Endothelial cell of umbilical vein (primary cell): Measurements from ENCODE around the gene CEP350. TPM values are rescaled to one million over a fixed set of nuclear protein-coding genes. Genes with fewer than 3 reads are reported as not detected.

Source experiments
- BruUV-seq: library from RNA; stranded (reverse); fragments of 400-500 nt; replicated peaks from 2 replicates; lab custom pipeline; 2021; lab: Mats Ljungman, UMichigan
- CTCF ChIA-PET: fragments of 300-600, 350-600 bp; sonication (Branson Sonifier 250); formaldehyde crosslinking; loops from one replicate; lab custom pipeline; 2021; ENCODE audit warnings: antibody characterized with exemption, inconsistent platforms; lab: Charles Lee
- POLR2A ChIA-PET: fragments of 300-600, 350-600 bp; sonication (Branson Sonifier 250); formaldehyde crosslinking; loops from one replicate; lab custom pipeline; 2021; ENCODE audit warnings: antibody characterized with exemption, inconsistent platforms; lab: Charles Lee
- DNase-seq: peaks from one replicate; pipeline ENCODE4 v3.0.0-alpha.2; 2011; ENCODE audit warnings: low read depth, low spot score
- FAIRE-seq: peaks from 2 replicates; lab custom pipeline; 2011; peaks lifted over from hg19 to GRCh38; lab: Jason Lieb, UNC
- H2AFZ ChIP-seq: 2 replicates; pipeline ENCODE4 v1.6.0; 2012; ENCODE audit warnings: low read depth, low read length, control low read depth, inconsistent platforms
- H3K27ac ChIP-seq: 2 replicates; pipeline ENCODE4 v1.5.1; 2011; ENCODE audit warnings: low read depth, mild to moderate bottlenecking, control low read depth, low read length, moderate library complexity; ENCODE audit not compliant: insufficient read depth
- H3K27me3 ChIP-seq, 2 experiments: 2 replicates each; pipeline versions ENCODE4 v1.6.0 to v1.6.1; 2011; ENCODE audit warnings: low read length in 2 of 2, mixed read lengths in 1 of 2; ENCODE audit not compliant: control insufficient read depth in 2 of 2, insufficient read depth in 2 of 2
- H3K36me3 ChIP-seq, 2 experiments: 2 replicates in 1 of 2; 3 replicates in 1 of 2; pipeline ENCODE4 v1.5.1; 2011; ENCODE audit warnings: low read length in 2 of 2, mild to moderate bottlenecking in 1 of 2, moderate library complexity in 1 of 2; ENCODE audit not compliant: control insufficient read depth in 2 of 2, insufficient read depth in 2 of 2; ENCODE audit errors: extremely low read depth in 1 of 2
- H3K4me1 ChIP-seq: 3 replicates; pipeline ENCODE4 v1.5.1; 2011; ENCODE audit warnings: mild to moderate bottlenecking, low read length; ENCODE audit not compliant: control insufficient read depth, insufficient read depth; ENCODE audit errors: extremely low read depth
- H3K4me2 ChIP-seq: 2 replicates; pipeline ENCODE4 v1.6.1; 2011; ENCODE audit warnings: low read length, control low read depth, mixed read lengths; ENCODE audit not compliant: insufficient read depth
- H3K4me3 ChIP-seq, 3 experiments: fragments of 200-600 bp in 1 of 3; sonication (generic), shearing (Covaris generic) in 1 of 3; replicated peaks in 1 of 3; 2 replicates each; pipeline ENCODE4 v1.5.1; 2011 to 2016; ENCODE audit warnings: control low read depth in 3 of 3, low read length in 3 of 3, mild to moderate bottlenecking in 2 of 3, inconsistent platforms in 1 of 3, low read depth in 1 of 3, moderate library complexity in 1 of 3; ENCODE audit not compliant: insufficient read depth in 1 of 3
- H3K79me2 ChIP-seq: 2 replicates; pipeline ENCODE4 v1.6.0; 2012; ENCODE audit warnings: low read length, inconsistent platforms; ENCODE audit not compliant: control insufficient read depth, insufficient read depth
- H3K9ac ChIP-seq: replicated peaks from 2 replicates; pipeline ENCODE3; 2011; ENCODE audit warnings: low read length, control low read depth; ENCODE audit not compliant: insufficient read depth; ENCODE audit errors: extremely low read depth
- H3K9me1 ChIP-seq: replicated peaks from 3 replicates; pipeline ENCODE4 v1.6.0; 2011; ENCODE audit warnings: mild to moderate bottlenecking, low read length; ENCODE audit not compliant: control insufficient read depth, insufficient read depth; ENCODE audit errors: extremely low read depth
- H3K9me3 ChIP-seq: replicated peaks from 2 replicates; pipeline ENCODE4 v1.5.1; 2012; ENCODE audit warnings: low read length, inconsistent platforms; ENCODE audit not compliant: control insufficient read depth, insufficient read depth
- H4K20me1 ChIP-seq: replicated peaks from 2 replicates; pipeline ENCODE3; 2011; ENCODE audit warnings: mild to moderate bottlenecking, low read length; ENCODE audit not compliant: control insufficient read depth, insufficient read depth; ENCODE audit errors: extremely low read depth
- EZH2 ChIP-seq: IDR thresholded peaks from 2 replicates; pipeline ENCODE4 v1.6.1; 2012; ENCODE audit warnings: borderline replicate concordance, low read depth, mild to moderate bottlenecking, moderate library complexity, low read length, inconsistent platforms; ENCODE audit not compliant: severe bottlenecking
- FOS ChIP-seq: IDR thresholded peaks from 2 replicates; pipeline ENCODE4 v1.6.1; 2011; ENCODE audit warnings: mild to moderate bottlenecking, low read length, moderate library complexity, borderline replicate concordance; ENCODE audit not compliant: insufficient read depth
- GATA2 ChIP-seq: IDR thresholded peaks from 2 replicates; pipeline ENCODE4 v1.7.0; 2011; ENCODE audit warnings: low read depth, mild to moderate bottlenecking, moderate library complexity, mixed read lengths, low read length; ENCODE audit not compliant: insufficient read length, insufficient read depth
- JUN ChIP-seq: IDR thresholded peaks from 2 replicates; pipeline ENCODE4 v1.6.1; 2011; ENCODE audit warnings: borderline replicate concordance, low read depth; ENCODE audit not compliant: insufficient read length, insufficient read depth
- POLR2A ChIP-seq: IDR thresholded peaks from 2 replicates; pipeline ENCODE4 v1.6.1; 2012; ENCODE audit warnings: low read depth, mild to moderate bottlenecking, control low read depth, low read length
- POLR2AphosphoS5 ChIP-seq: IDR thresholded peaks from 2 replicates; pipeline ENCODE4 v1.6.1; 2012; ENCODE audit warnings: low read depth, mild to moderate bottlenecking, control low read depth, low read length, moderate library complexity; ENCODE audit not compliant: insufficient read depth
- dilution Hi-C: fragments of 300-500 bp; cut with MboI; formaldehyde crosslinking; loops from one replicate; pipeline ENCODE4 v1.15.0; 2019; ENCODE audit warnings: low sequenced_read_pairs; ENCODE audit not compliant: extremely low pct_ligation_motif_present
- intact Hi-C: fragments of 100-400 bp; cut with micrococcal nuclease; formaldehyde crosslinking; loops from one replicate; pipeline ENCODE4 v1.10.0; 2022
- polyA plus RNA-seq, 4 experiments: library from polyadenylated mRNA; depleted of rRNA in 3 of 4; stranded (reverse) in 3 of 4; unstranded in 1 of 4; fragments of >200 nt; gene quantifications; 2 replicates each; pipeline versions ENCODE4 v1.2.1 to v1.2.3, GENCODE V29; 2011 to 2012; ENCODE audit warnings: missing spikeins in 1 of 4
- total RNA-seq: library from RNA; stranded (reverse); gene quantifications from 2 replicates; pipeline ENCODE4 v1.2.3, GENCODE V29; 2021
- TF ChIP-seq, protein P1 (sequence below), 2 donors: IDR thresholded peaks; 1 replicate in 1 of 2; 2 replicates in 1 of 2; pipeline ENCODE4 v1.5.1; 2011; ENCODE audit warnings: low read length in 2 of 2, mild to moderate bottlenecking in 2 of 2, moderate library complexity in 2 of 2, control low read depth in 1 of 2, inconsistent platforms in 1 of 2, low read depth in 1 of 2; ENCODE audit not compliant: insufficient read depth in 1 of 2; ENCODE audit errors: extremely low read depth in 1 of 2
- TF ChIP-seq, protein P2 (sequence below): IDR thresholded peaks from 2 replicates; pipeline ENCODE4 v1.6.1; 2011; ENCODE audit not compliant: insufficient read depth, insufficient read length

The CEP350 gene
- total and polyA plus RNA-seq, 2 donors (not counting 3 experiments of a cell fraction or from before 2014, with no cell fraction given) = 4.8 to 30.1 TPM

DNA sequence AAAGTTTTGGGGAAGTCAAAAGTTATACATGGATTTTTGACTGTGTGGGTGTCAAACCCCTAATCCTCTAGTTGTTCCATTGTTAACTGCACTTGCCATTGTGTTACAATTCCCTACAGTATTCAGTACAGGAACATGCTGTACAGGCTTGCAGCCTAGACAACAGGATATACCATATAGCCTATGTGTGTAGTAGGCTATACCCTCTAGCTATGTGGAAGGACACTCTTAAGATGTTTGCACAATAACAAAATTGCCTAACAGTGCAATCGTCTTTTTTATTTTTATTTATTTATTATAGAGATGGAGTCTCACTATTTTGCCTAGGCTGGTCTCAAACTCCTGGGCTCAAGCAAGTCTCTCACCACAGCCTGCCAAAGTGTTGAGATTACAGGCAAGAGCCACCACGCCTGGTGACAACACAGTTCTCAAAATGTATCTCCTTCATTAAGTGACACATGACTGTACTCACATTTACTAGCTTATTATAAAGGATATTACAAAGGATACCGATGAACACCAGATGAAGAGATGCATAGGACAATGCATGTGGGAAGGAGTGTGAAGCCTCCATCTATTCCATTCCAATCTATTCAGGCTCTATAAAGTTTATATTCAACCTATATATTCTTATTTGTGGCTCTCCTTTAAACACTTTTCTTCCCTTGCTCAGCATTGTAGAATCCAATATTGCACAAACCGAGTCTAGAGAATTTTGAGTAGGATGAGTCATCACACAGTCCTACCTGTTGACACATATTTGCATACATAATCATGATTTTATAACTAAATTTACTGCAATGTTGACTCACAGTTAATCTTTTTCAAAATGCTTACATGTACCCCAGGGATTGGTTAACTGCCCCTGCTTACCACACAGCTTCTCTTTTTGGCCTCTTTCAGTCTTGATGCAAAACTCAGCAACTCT, 28.4 kb upstream of the CEP350 start:
- BruUV-seq = no TSS peak
- no peaks in the 10 kb centered on the region for H3K79me2 ChIP-seq
- H2AFZ ChIP-seq = no peak overlapping the region
- ChIA-PET POLR2A (no interaction called here), CTCF (interaction anchor here (0.8 to 1.1 kb wide), 2 partner anchors 9 to 255 kb away, joined by 3 read pairs; no protein-coding TSS in a partner anchor)
- no peak for FAIRE-seq
- H3K4me1 ChIP-seq = no peaks in the 10 kb centered on the region
- no peak for DNase-seq
- no peak overlapping the region for H3K4me3 ChIP-seq
- no peaks in the 10 kb centered on the region for H3K9me1 ChIP-seq
- H3K9ac ChIP-seq = no peak overlapping the region
- no peaks in the 10 kb centered on the region for H3K36me3 ChIP-seq
- intact Hi-C loops = no loop called here
- no peaks in the 10 kb centered on the region for H3K27me3 ChIP-seq
- no peak overlapping the region for H3K4me2 ChIP-seq
- H3K27ac ChIP-seq = no peak overlapping the region
- TF ChIP-seq EZH2 = no peak
- peak; percentile 19 for TF ChIP-seq JUN
- TF ChIP-seq GATA2 = no peak
- TF ChIP-seq POLR2A = no peak
- no peak for TF ChIP-seq POLR2AphosphoS5
- TF ChIP-seq FOS = peak; percentile 14
- TF ChIP-seq, protein P1, sequence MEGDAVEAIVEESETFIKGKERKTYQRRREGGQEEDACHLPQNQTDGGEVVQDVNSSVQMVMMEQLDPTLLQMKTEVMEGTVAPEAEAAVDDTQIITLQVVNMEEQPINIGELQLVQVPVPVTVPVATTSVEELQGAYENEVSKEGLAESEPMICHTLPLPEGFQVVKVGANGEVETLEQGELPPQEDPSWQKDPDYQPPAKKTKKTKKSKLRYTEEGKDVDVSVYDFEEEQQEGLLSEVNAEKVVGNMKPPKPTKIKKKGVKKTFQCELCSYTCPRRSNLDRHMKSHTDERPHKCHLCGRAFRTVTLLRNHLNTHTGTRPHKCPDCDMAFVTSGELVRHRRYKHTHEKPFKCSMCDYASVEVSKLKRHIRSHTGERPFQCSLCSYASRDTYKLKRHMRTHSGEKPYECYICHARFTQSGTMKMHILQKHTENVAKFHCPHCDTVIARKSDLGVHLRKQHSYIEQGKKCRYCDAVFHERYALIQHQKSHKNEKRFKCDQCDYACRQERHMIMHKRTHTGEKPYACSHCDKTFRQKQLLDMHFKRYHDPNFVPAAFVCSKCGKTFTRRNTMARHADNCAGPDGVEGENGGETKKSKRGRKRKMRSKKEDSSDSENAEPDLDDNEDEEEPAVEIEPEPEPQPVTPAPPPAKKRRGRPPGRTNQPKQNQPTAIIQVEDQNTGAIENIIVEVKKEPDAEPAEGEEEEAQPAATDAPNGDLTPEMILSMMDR (IDR thresholded peaks at IDR 0.05; ENCODE audit: extremely low read depth in 1 of 2, insufficient read depth in 1 of 2, low read depth in 1 of 2, low read length in 2 of 2) = no peak
- TF ChIP-seq, protein P2, sequence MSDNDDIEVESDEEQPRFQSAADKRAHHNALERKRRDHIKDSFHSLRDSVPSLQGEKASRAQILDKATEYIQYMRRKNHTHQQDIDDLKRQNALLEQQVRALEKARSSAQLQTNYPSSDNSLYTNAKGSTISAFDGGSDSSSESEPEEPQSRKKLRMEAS = no peak
- no peaks in the 10 kb centered on the region for H4K20me1 ChIP-seq
- no peaks in the 10 kb centered on the region for H3K9me3 ChIP-seq
- dilution Hi-C loops = no loop called here
